Fibroblast of pulmonary artery (primary cell): ENCODE results near the gene RGS6.

Source experiments
- DNase-seq: peaks from one replicate; pipeline ENCODE4 v3.0.0-alpha.2; 2010; ENCODE audit warnings: low read depth
- H3K4me3 ChIP-seq: replicated peaks from 2 replicates; pipeline ENCODE4 v1.5.1; 2011; ENCODE audit warnings: low read depth, mild to moderate bottlenecking, control low read depth, low read length, moderate library complexity
- CTCF ChIP-seq: IDR thresholded peaks from 2 replicates; pipeline ENCODE4 v1.5.1; 2011; ENCODE audit warnings: mild to moderate bottlenecking, control low read depth, low read length, inconsistent platforms; ENCODE audit errors: missing control alignments

RGS6 gene

GRCh38 chr14:72052356-72052755, 120.1 kb downstream of the RGS6 start:
- DNase-seq = no peak
- no peak overlapping the region for H3K4me3 ChIP-seq
- TF ChIP-seq CTCF = no peak

GRCh38 chr14:72053651-72054050, 121.4 kb downstream of the RGS6 start:
- TF ChIP-seq CTCF = no peak
- DNase-seq = no peak
- no peak overlapping the region for H3K4me3 ChIP-seq

GRCh38 chr14:72054911-72055310, 122.7 kb downstream of the RGS6 start:
- no peak for DNase-seq
- no peak for TF ChIP-seq CTCF

GRCh38 chr14:72057701-72058285, 125.6 kb downstream of the RGS6 start:
- H3K4me3 ChIP-seq = no peak overlapping the region
- DNase-seq = no peak
- no peak for TF ChIP-seq CTCF

More at GRCh38 chr14:72054911-72055310, 122.7 kb downstream of the RGS6 start:
- H3K4me3 ChIP-seq = no peak overlapping the region

- H3K4me3 ChIP-seq = no peak overlapping the region
- DNase-seq = no peak
- no peak for TF ChIP-seq CTCF
Observed at GRCh38 chr14:72060460-72060859, 128.2 kb downstream of the RGS6 start.

GRCh38 chr14:72060917-72061316, 128.7 kb downstream of the RGS6 start:
- no peak for DNase-seq
- TF ChIP-seq CTCF = no peak
- no peak overlapping the region for H3K4me3 ChIP-seq

- no peak for DNase-seq
- no peak for TF ChIP-seq CTCF
- no peak overlapping the region for H3K4me3 ChIP-seq
Observed at GRCh38 chr14:72061718-72062117, 129.5 kb downstream of the RGS6 start.
